Transverse colon (tissue), 4 donors: ENCODE data around the gene SHISAL1. TPM values are rescaled to one million over a fixed set of nuclear protein-coding genes. Genes with fewer than 3 reads are reported as not detected.
A peak's percentile ranks its signal among the peaks of the same experiment; 100 is the strongest.

Experiments used
- DNase-seq: peaks from one replicate; pipeline ENCODE4 v3.0.0-alpha.2; 2019
- H3K27ac ChIP-seq, 4 donors: fragments of 200-600 bp; sonication (generic); 2 replicates each; pipeline ENCODE4 v1.5.1; 2016 to 2018; ENCODE audit warnings: inconsistent platforms in 4 of 4
- H3K27me3 ChIP-seq: fragments of 200-600 bp; sonication (generic); 2 replicates; pipeline ENCODE4 v1.5.1; 2017; ENCODE audit warnings: inconsistent platforms
- H3K36me3 ChIP-seq, 4 donors: fragments of 200-600 bp; sonication (generic); 2 replicates each; pipeline ENCODE4 v1.5.1; 2017 to 2019; ENCODE audit warnings: inconsistent platforms in 4 of 4
- H3K4me1 ChIP-seq, 4 donors: fragments of 200-600 bp; sonication (generic); 2 replicates each; pipeline ENCODE4 v1.5.1; 2017 to 2020; ENCODE audit warnings: inconsistent platforms in 4 of 4
- H3K4me3 ChIP-seq, 4 donors: fragments of 200-600 bp; sonication (generic); 1 replicate in 1 of 4; 2 replicates in 3 of 4; pipeline versions ENCODE4 v1.5.1 to v1.6.1; 2017 to 2019; ENCODE audit warnings: inconsistent platforms in 4 of 4
- H3K9me3 ChIP-seq, 2 donors: fragments of 200-600 bp; sonication (generic); 2 replicates each; pipeline ENCODE4 v1.5.1; 2017 to 2019; ENCODE audit warnings: inconsistent platforms in 2 of 2
- CTCF ChIP-seq, 5 experiments: fragments of 200-600 bp in 3 of 5; fragments of 450-650 bp in 2 of 5; sonication (generic) in 3 of 5; IDR thresholded peaks; 1 replicate in 2 of 5; 2 replicates in 3 of 5; pipeline ENCODE4 v1.5.1; 2016 to 2017; ENCODE audit warnings: antibody characterized with exemption in 5 of 5, inconsistent platforms in 3 of 5, mild to moderate bottlenecking in 2 of 5, moderate library complexity in 1 of 5
- EP300 ChIP-seq: sonication (generic); formaldehyde crosslinking; IDR thresholded peaks from one replicate; pipeline ENCODE4 v1.6.1; 2017; ENCODE audit warnings: antibody characterized with exemption, low read depth
- POLR2A ChIP-seq: fragments of 450-650 bp; IDR thresholded peaks from one replicate; pipeline ENCODE4 v1.6.1; 2016; ENCODE audit warnings: antibody characterized with exemption, mild to moderate bottlenecking, moderate library complexity
- POLR2AphosphoS5 ChIP-seq, 3 donors: sonication (generic); formaldehyde crosslinking; IDR thresholded peaks; one replicate each; pipeline ENCODE4 v1.6.1; 2016; ENCODE audit warnings: antibody characterized with exemption in 3 of 3
- WGBS, 2 donors: methylation state at CpG; one replicate each; pipeline ENCODE4 v1.1.5; 2018; ENCODE audit warnings: low coverage in 1 of 2; 5-methylcytosine and 5-hydroxymethylcytosine counted together
- in situ Hi-C, 4 donors: fragments of 200-750 bp; cut with MboI; loops; one replicate each; pipeline versions ENCODE4 v1.15.0 to v1.15.1; 2017; ENCODE audit warnings: low sequenced_read_pairs in 3 of 4, low pct_ligation_motif_present in 1 of 4, low pct_unique_long_range_greater_than_20kb in 1 of 4
- intact Hi-C: fragments of 100-400 bp; cut with DNase I; formaldehyde crosslinking; loops from one replicate; pipeline ENCODE4 v1.15.1; 2023; ENCODE audit warnings: low total_unique reads
- total RNA-seq, 4 donors: library from RNA; depleted of rRNA; stranded (reverse); fragments of >200 nt; gene quantifications; one replicate each; pipeline ENCODE4 v1.1.0, GENCODE V29; 2016

The SHISAL1 gene
- total RNA-seq, 4 donors from 2014 or later = 1.9 to 4.6 (median 3.2) TPM

GRCh38 chr22:44359496-44360110 is 46.9 kb upstream of the SHISAL1 start:
- H3K27ac ChIP-seq = peak overlapping the region; percentile 53 to 89 (median 78)
- H3K4me3 ChIP-seq = no peak overlapping the region
- peaks cover 14 to 42% (median 23%) of the 10 kb centered on the region in 4 donors for H3K4me1 ChIP-seq
- no peaks in the 10 kb centered on the region for H3K27me3 ChIP-seq
- no peak for DNase-seq
- TF ChIP-seq EP300 (no peak), CTCF (IDR thresholded peaks at IDR 0.05) (no peak), POLR2A (no peak), POLR2AphosphoS5 (IDR thresholded peaks at IDR 0.05) (no peak)
- 74% methylated on average over 13 of the region's 13 CpGs; no CpG with 5 or more reads in 1 of the 2 donors for WGBS, 2 donors
- intact Hi-C loops = loop anchor here (5.0 kb wide), 1 partner anchor 52 kb away; no protein-coding TSS in a partner anchor
- no peaks in the 10 kb centered on the region for H3K36me3 ChIP-seq
- no peaks in the 10 kb centered on the region for H3K9me3 ChIP-seq
- in situ Hi-C loops = no loop called here

DNA sequence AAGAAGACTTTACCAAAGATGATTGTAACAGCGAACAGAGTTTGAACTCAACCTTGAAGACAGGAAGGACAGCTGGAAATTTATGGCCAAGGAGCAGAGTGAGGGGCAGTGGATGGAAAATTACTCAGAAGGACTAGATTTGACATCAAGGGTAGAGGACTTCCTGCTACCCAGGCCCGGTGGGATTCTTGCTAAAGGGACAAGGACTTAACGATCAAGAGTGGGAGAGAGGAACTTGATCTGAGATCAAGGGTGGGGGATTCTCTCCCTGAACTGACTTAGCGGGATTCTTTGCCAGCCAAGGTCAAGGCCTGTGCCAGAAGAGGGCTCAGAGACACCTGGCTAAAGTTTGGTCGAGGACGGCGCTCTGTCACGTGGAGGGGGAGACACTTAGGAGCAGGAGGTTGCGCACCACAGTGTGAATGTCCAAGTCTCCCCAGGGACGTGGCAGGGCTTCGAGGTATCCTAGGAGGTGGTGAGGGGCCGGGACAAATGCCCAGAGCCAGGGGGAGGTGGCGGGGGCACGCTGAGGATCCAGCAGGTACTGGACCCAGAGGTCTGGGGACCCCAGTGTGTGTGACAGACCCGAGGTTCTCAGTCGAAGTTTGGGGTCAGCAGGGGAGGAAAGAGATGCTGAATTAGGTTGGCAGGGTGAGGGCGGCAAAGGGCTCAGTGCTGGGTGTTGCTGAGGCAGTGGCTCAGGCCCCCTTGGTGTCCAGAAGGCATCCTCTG is 46.1 kb upstream of the SHISAL1 start:
- peaks cover 7 to 37% (median 17%) of the 10 kb centered on the region in 4 donors for H3K4me1 ChIP-seq
- in situ Hi-C loops (no loop called here), intact Hi-C loops (no loop called here)
- H3K27me3 ChIP-seq = no peaks in the 10 kb centered on the region
- H3K9me3 ChIP-seq = no peaks in the 10 kb centered on the region
- H3K4me3 ChIP-seq = no peak overlapping the region
- H3K27ac ChIP-seq = peak overlapping the region; percentile 28 to 89 (median 78)
- 68 to 81% methylated on average over 3 to 14 of the region's 17 CpGs for WGBS, 2 donors
- TF ChIP-seq POLR2AphosphoS5 (IDR thresholded peaks at IDR 0.05) (no peak), CTCF (IDR thresholded peaks at IDR 0.05) (no peak), EP300 (no peak), POLR2A (no peak)
- H3K36me3 ChIP-seq = no peaks in the 10 kb centered on the region
- no peak for DNase-seq

- Histone ChIP-seq H3K4me1 (peaks cover 5 to 30% (median 12%) of the 10 kb centered on the region in 4 donors), H3K36me3 (no peaks in the 10 kb centered on the region), H3K27me3 (no peaks in the 10 kb centered on the region), H3K4me3 (no peak overlapping the region), H3K27ac (peak overlapping the region; percentile 28 to 89 (median 78)), H3K9me3 (no peaks in the 10 kb centered on the region)
- TF ChIP-seq CTCF (IDR thresholded peaks at IDR 0.05) (no peak), POLR2AphosphoS5 (IDR thresholded peaks at IDR 0.05) (peak; percentile 45 to 72 (median 45))
- peak; percentile 19 for DNase-seq
- in situ Hi-C loops (no loop called here), intact Hi-C loops (no loop called here)
- WGBS, 2 donors = 52% methylated on average over 19 of the region's 19 CpGs; no CpG with 5 or more reads in 1 of the 2 donors
Measured at GRCh38 chr22:44357966-44358465, 45.3 kb upstream of the SHISAL1 start.

GRCh38 chr22:44357296-44357965 is 44.7 kb upstream of the SHISAL1 start:
- Histone ChIP-seq H3K27ac (peak overlapping the region; percentile 28 to 89 (median 78)), H3K9me3 (no peaks in the 10 kb centered on the region), H3K4me1 (peaks cover 5 to 25% (median 8%) of the 10 kb centered on the region in 4 donors), H3K36me3 (no peaks in the 10 kb centered on the region), H3K27me3 (peaks cover under 1% of the 10 kb centered on the region), H3K4me3 (no peak overlapping the region)
- TF ChIP-seq CTCF (IDR thresholded peaks at IDR 0.05) (no peak), POLR2AphosphoS5 (IDR thresholded peaks at IDR 0.05) (no peak), POLR2A (no peak), EP300 (no peak)
- WGBS, 2 donors = 42 to 46% methylated on average over 4 to 10 of the region's 10 CpGs
- in situ Hi-C loops = no loop called here
- intact Hi-C loops = no loop called here
- DNase-seq = no peak
